Kidney (tissue), 14 donors: ENCODE data around the gene STAT1. TPM values are rescaled to one million over a fixed set of nuclear protein-coding genes. Genes with fewer than 3 reads are reported as not detected.

Source experiments
- DNase-seq, 5 donors: peaks; one replicate each; pipeline ENCODE4 v3.0.0-alpha.2; 2013 to 2020
- FAIRE-seq: peaks from 2 replicates; lab custom pipeline; 2012; peaks lifted over from hg19 to GRCh38; lab: Jason Lieb, UNC
- H3K27ac ChIP-seq, 2 donors: one replicate each; pipeline ENCODE4 v1.7.0; 2013; ENCODE audit warnings: low read depth in 2 of 2, low read length in 2 of 2, inconsistent platforms in 1 of 2
- H3K27me3 ChIP-seq: one replicate; pipeline ENCODE4 v1.7.1; 2013; ENCODE audit warnings: low read length, inconsistent platforms; ENCODE audit not compliant: control insufficient read depth, insufficient read depth
- H3K36me3 ChIP-seq, 3 donors: one replicate each; pipeline versions ENCODE4 v1.7.0 to v1.7.1; 2013; ENCODE audit warnings: low read length in 3 of 3, control low read depth in 1 of 3, inconsistent platforms in 1 of 3; ENCODE audit not compliant: insufficient read depth in 3 of 3, control insufficient read depth in 2 of 3
- H3K4me1 ChIP-seq, 3 donors: one replicate each; pipeline versions ENCODE4 v1.7.0 to v1.7.1; 2013; ENCODE audit warnings: low read length in 3 of 3, inconsistent platforms in 1 of 3, low read depth in 1 of 3; ENCODE audit not compliant: control insufficient read depth in 2 of 3, insufficient read depth in 2 of 3
- H3K4me3 ChIP-seq, 3 donors: one replicate each; pipeline versions ENCODE4 v1.7.0 to v1.8.1; 2013; ENCODE audit warnings: low read length in 3 of 3, control low read depth in 1 of 3, inconsistent platforms in 1 of 3
- H3K9ac ChIP-seq, 3 donors: one replicate each; pipeline versions ENCODE4 v1.7.0 to v1.7.1; 2013; ENCODE audit warnings: low read length in 3 of 3, control low read depth in 1 of 3, inconsistent platforms in 1 of 3
- H3K9me3 ChIP-seq, 3 donors: one replicate each; pipeline versions ENCODE4 v1.7.0 to v1.7.1; 2013; ENCODE audit warnings: low read length in 3 of 3, control low read depth in 1 of 3, inconsistent platforms in 1 of 3; ENCODE audit not compliant: control insufficient read depth in 2 of 3, insufficient read depth in 1 of 3
- intact Hi-C: fragments of 100-400 bp; cut with DNase I; formaldehyde crosslinking; loops from one replicate; pipeline ENCODE4 v1.11.1; 2022
- polyA plus RNA-seq: library from polyadenylated mRNA; stranded (reverse); fragments of 350-450 nt; fragmentation: Illumina TruSeq; extraction: RNeasy Lipid Tissue Mini Kit (QIAGEN cat#74804); gene quantifications from one replicate; pipeline ENCODE4 v1.2.3, GENCODE V29; 2014; ENCODE audit warnings: low read depth, low replicate concordance; ENCODE audit not compliant: insufficient read depth
- total RNA-seq: library from RNA; stranded (reverse); fragmentation: NEBNext Ultra II Directional; extraction: Animal tissue kit (Norgen Biotek cat#: 25700); gene quantifications from one replicate; pipeline ENCODE4 v1.2.1, GENCODE V29; 2021
- TF ChIP-seq, protein P1 (sequence below): IDR thresholded peaks from 3 replicates; pipeline ENCODE4 v1.5.1; 2012; ENCODE audit warnings: mild to moderate bottlenecking, moderate library complexity, borderline replicate concordance; ENCODE audit not compliant: insufficient read depth; ENCODE audit errors: extremely low read depth
- donor health status: control.
- donor health status: control.
- donor health status: control.
- donor health status: control.
- donor health status: control.
- donor health status: DM: yes; HTN: yes; CAD: no.
- donor health status: Normal renal cell carcinoma (clear cell type).

Gene STAT1
- total and polyA plus RNA-seq, 2 donors from 2014 or later: 37.5 to 121 TPM

DNA sequence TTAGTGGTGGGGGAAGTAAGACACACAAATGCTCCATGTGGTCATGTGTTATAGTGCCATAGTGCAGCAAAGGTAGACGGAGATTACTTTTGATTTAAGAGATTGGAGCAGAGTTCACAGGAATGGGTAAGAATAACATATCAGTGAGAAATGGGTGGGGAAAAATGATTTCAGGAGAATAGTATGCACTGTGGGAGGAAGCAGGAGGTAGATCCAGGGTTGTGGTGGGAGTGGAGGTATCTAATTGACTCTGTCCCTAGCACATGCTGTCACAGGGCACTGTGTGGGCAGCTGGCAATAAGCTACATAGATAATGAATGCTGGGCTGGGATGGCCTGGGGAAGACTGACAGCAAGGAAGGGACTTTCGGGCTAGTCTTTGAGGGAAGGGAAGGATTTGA lies 65.3 kb downstream of the STAT1 start:
- Histone ChIP-seq H3K9me3 (no peaks in the 10 kb centered on the region), H3K27ac (peak overlapping the region; percentile 45 to 57), H3K4me1 (peaks cover 5 to 24% (median 11%) of the 10 kb centered on the region in 3 donors), H3K4me3 (no peak overlapping the region), H3K27me3 (no peaks in the 10 kb centered on the region), H3K36me3 (no peaks in the 10 kb centered on the region), H3K9ac (no peak overlapping the region)
- DNase-seq (peak in 2 of 5 donors; percentile 50 to 54), FAIRE-seq (no peak)
- TF ChIP-seq, protein P1, sequence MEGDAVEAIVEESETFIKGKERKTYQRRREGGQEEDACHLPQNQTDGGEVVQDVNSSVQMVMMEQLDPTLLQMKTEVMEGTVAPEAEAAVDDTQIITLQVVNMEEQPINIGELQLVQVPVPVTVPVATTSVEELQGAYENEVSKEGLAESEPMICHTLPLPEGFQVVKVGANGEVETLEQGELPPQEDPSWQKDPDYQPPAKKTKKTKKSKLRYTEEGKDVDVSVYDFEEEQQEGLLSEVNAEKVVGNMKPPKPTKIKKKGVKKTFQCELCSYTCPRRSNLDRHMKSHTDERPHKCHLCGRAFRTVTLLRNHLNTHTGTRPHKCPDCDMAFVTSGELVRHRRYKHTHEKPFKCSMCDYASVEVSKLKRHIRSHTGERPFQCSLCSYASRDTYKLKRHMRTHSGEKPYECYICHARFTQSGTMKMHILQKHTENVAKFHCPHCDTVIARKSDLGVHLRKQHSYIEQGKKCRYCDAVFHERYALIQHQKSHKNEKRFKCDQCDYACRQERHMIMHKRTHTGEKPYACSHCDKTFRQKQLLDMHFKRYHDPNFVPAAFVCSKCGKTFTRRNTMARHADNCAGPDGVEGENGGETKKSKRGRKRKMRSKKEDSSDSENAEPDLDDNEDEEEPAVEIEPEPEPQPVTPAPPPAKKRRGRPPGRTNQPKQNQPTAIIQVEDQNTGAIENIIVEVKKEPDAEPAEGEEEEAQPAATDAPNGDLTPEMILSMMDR: no peak
- intact Hi-C loops: no loop called here

DNA sequence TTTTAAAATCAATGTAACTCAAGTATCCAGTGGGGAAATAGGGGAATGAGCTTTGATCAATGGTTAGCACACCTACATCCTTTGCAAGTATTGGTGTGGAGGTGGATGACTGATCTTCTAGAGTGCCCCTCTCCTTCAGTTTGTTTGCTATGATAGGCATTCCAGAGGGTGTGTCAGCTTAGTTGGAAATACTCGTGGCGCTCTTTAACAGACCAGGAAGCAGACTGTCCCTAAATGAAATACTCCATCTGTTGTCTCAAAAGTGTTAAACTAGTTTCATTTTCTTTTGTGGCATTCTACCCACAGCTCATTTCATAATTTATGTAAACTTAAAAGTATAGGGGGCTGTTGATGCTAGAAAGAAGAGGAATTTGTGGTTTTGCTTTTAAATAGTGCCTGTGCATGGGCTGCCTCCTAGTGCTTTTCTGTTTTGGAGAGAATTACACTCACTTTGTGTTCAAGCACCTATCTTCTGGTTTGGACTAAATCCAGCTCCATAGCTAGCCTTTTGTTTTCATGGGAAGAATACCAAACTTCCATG lies 66.2 kb downstream of the STAT1 start:
- DNase-seq (peak in 2 of 5 donors; percentile 72 to 78), FAIRE-seq (no peak)
- Histone ChIP-seq H3K9ac (peak overlapping the region in 1 of 3 donors; percentile 17), H3K4me1 (peaks cover 5 to 24% (median 11%) of the 10 kb centered on the region in 3 donors), H3K36me3 (no peaks in the 10 kb centered on the region), H3K27me3 (no peaks in the 10 kb centered on the region), H3K9me3 (no peaks in the 10 kb centered on the region), H3K4me3 (peak overlapping the region in 2 of 3 donors; percentile 2 to 43), H3K27ac (peak overlapping the region; percentile 66 to 71)
- TF ChIP-seq, protein P1: no peak
- intact Hi-C loops: no loop called here

DNA sequence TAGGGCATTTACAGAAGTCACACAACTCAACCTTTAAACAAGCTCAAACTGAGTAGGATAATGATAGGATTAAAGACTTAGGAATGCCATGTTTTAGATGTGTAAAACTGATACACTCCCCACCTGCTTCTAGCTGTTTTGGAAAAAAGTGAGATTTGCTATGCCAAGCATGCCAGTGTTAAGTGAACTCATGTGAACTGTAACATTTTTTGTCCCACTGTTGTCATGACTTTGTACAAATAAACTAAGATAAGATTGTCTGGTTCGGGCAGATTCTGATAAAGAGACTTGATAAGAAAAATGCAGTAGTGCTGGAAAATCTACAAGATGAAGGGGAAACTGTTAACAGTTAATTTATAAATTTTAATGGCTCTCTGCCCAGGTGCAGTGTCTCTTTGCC lies 66.8 kb downstream of the STAT1 start:
- Histone ChIP-seq H3K4me1 (peaks cover 5 to 24% (median 16%) of the 10 kb centered on the region in 3 donors), H3K27me3 (no peaks in the 10 kb centered on the region), H3K9ac (no peak overlapping the region), H3K9me3 (no peaks in the 10 kb centered on the region), H3K27ac (peak overlapping the region; percentile 11 to 71), H3K36me3 (no peaks in the 10 kb centered on the region), H3K4me3 (no peak overlapping the region)
- intact Hi-C loops: no loop called here
- FAIRE-seq: peak; percentile 55
- TF ChIP-seq, protein P1: no peak
- peak in 2 of 5 donors; percentile 57 for DNase-seq
